H9 (cell line): ENCODE measurements around the gene OIT3. TPM values are rescaled to one million over a fixed set of nuclear protein-coding genes. Genes with fewer than 3 reads are reported as not detected.

Experiments
- DNase-seq: peaks from one replicate; pipeline ENCODE4 v3.0.0-alpha.2; 2017
- H2AFZ ChIP-seq: one replicate; pipeline ENCODE4 v1.6.1; 2013; ENCODE audit warnings: mild to moderate bottlenecking, low read length, control low read depth, moderate library complexity
- H2AK5ac ChIP-seq: 2 replicates; pipeline ENCODE4 v1.6.1; 2013; ENCODE audit warnings: low read length, control low read depth, mixed read lengths; ENCODE audit not compliant: insufficient read length
- H2BK120ac ChIP-seq: one replicate; pipeline ENCODE4 v1.6.1; 2013; ENCODE audit warnings: low read depth, mild to moderate bottlenecking, low read length, control low read depth, inconsistent platforms; ENCODE audit not compliant: poor library complexity, severe bottlenecking
- H2BK12ac ChIP-seq: 2 replicates; pipeline ENCODE4 v1.6.1; 2013; ENCODE audit warnings: low read length, control low read depth, mixed read lengths, low read depth; ENCODE audit not compliant: insufficient read length
- H2BK15ac ChIP-seq: 2 replicates; pipeline ENCODE4 v1.6.1; 2013; ENCODE audit warnings: low read depth, low read length, control low read depth
- H2BK20ac ChIP-seq: one replicate; pipeline ENCODE4 v1.6.1; 2013; ENCODE audit warnings: low read depth, mild to moderate bottlenecking, low read length, control low read depth, inconsistent platforms; ENCODE audit not compliant: poor library complexity, severe bottlenecking
- H2BK5ac ChIP-seq: 2 replicates; pipeline ENCODE4 v1.6.1; 2013; ENCODE audit warnings: low read length, control low read depth, mixed read lengths; ENCODE audit not compliant: insufficient read length
- H3K14ac ChIP-seq: 2 replicates; pipeline ENCODE4 v1.6.1; 2013; ENCODE audit warnings: low read length, control low read depth; ENCODE audit not compliant: insufficient read depth
- H3K18ac ChIP-seq: 2 replicates; pipeline ENCODE4 v1.6.1; 2013; ENCODE audit warnings: low read depth, mild to moderate bottlenecking, mixed read lengths, low read length, control low read depth; ENCODE audit not compliant: insufficient read length
- H3K23ac ChIP-seq: 2 replicates; pipeline ENCODE4 v1.6.1; 2013; ENCODE audit warnings: low read length, control low read depth, mixed read lengths, low read depth; ENCODE audit not compliant: insufficient read length
- H3K23me2 ChIP-seq: 2 replicates; pipeline ENCODE4 v1.6.1; 2013; ENCODE audit warnings: low read depth, mild to moderate bottlenecking, mixed read lengths, low read length, control low read depth; ENCODE audit not compliant: insufficient read length, poor library complexity, severe bottlenecking
- H3K27ac ChIP-seq: 2 replicates; pipeline ENCODE4 v1.5.1; 2013; ENCODE audit warnings: low read length, control low read depth, mixed read lengths, low read depth; ENCODE audit not compliant: insufficient read length
- H3K27me3 ChIP-seq: 2 replicates; pipeline ENCODE4 v1.6.1; 2013; ENCODE audit warnings: low read length, control low read depth, inconsistent platforms; ENCODE audit not compliant: insufficient read depth
- H3K4ac ChIP-seq: 2 replicates; pipeline ENCODE4 v1.6.1; 2013; ENCODE audit warnings: low read depth, mild to moderate bottlenecking, control low read depth, inconsistent platforms, low read length, moderate library complexity
- H3K4me1 ChIP-seq: 2 replicates; pipeline ENCODE4 v1.6.1; 2013; ENCODE audit warnings: low read length, control low read depth, inconsistent platforms; ENCODE audit not compliant: insufficient read depth
- H3K4me2 ChIP-seq: 2 replicates; pipeline ENCODE4 v1.6.1; 2013; ENCODE audit warnings: low read length, control low read depth, mixed read lengths; ENCODE audit not compliant: insufficient read length, insufficient read depth
- H3K56ac ChIP-seq: 2 replicates; pipeline ENCODE4 v1.6.1; 2013; ENCODE audit warnings: low read depth, mild to moderate bottlenecking, mixed read lengths, low read length, control low read depth; ENCODE audit not compliant: insufficient read length
- H3K79me1 ChIP-seq: 2 replicates; pipeline ENCODE4 v1.6.1; 2013; ENCODE audit warnings: low read depth, mild to moderate bottlenecking, moderate library complexity, low read length, control low read depth, inconsistent platforms; ENCODE audit not compliant: insufficient read depth, poor library complexity, severe bottlenecking
- H3K79me2 ChIP-seq: 2 replicates; pipeline ENCODE4 v1.6.1; 2013; ENCODE audit warnings: low read length, control low read depth, inconsistent platforms; ENCODE audit not compliant: insufficient read depth
- H3K9ac ChIP-seq: 2 replicates; pipeline ENCODE4 v1.6.1; 2013; ENCODE audit warnings: low read length, control low read depth, mixed read lengths; ENCODE audit not compliant: insufficient read length; ENCODE audit errors: extremely low read depth
- H3K9me3 ChIP-seq: one replicate; pipeline ENCODE4 v1.6.1; 2013; ENCODE audit warnings: low read depth, low read length, inconsistent platforms; ENCODE audit not compliant: control insufficient read depth
- H3T11ph ChIP-seq: one replicate; pipeline ENCODE4 v1.6.1; 2013; ENCODE audit warnings: mild to moderate bottlenecking, low read length, control low read depth, inconsistent platforms
- H4K20me1 ChIP-seq: one replicate; pipeline ENCODE4 v1.6.1; 2013; ENCODE audit not compliant: control insufficient read depth, insufficient read length, insufficient read depth
- H4K5ac ChIP-seq: 2 replicates; pipeline ENCODE4 v1.6.1; 2013; ENCODE audit warnings: low read depth, mild to moderate bottlenecking, mixed read lengths, low read length, control low read depth; ENCODE audit not compliant: insufficient read length
- H4K8ac ChIP-seq: replicated peaks from 2 replicates; pipeline ENCODE4 v1.6.1; 2013; ENCODE audit warnings: low read length, control low read depth, mixed read lengths, low read depth; ENCODE audit not compliant: insufficient read length
- H4K91ac ChIP-seq: 2 replicates; pipeline ENCODE4 v1.6.1; 2013; ENCODE audit warnings: low read depth, mild to moderate bottlenecking, moderate library complexity, mixed read lengths, low read length, control low read depth; ENCODE audit not compliant: insufficient read length
- H3K27ac Mint-ChIP-seq, 3 experiments: 2 replicates in 2 of 3; 3 replicates in 1 of 3; pipeline ENCODE4 v1.8.0; 2020 to 2021; ENCODE audit warnings: mixed read lengths in 3 of 3, mild to moderate bottlenecking in 1 of 3, moderate library complexity in 1 of 3
- H3K27me3 Mint-ChIP-seq: 2 replicates; pipeline ENCODE4 v1.8.0; 2021; ENCODE audit warnings: low read depth, mild to moderate bottlenecking, moderate library complexity, mixed read lengths
- H3K36me3 Mint-ChIP-seq, 3 experiments: 2 replicates in 2 of 3; 3 replicates in 1 of 3; pipeline ENCODE4 v1.8.0; 2020 to 2021; ENCODE audit warnings: low read depth in 3 of 3, mixed read lengths in 3 of 3; ENCODE audit not compliant: insufficient read depth in 1 of 3
- H3K4me1 Mint-ChIP-seq, 2 experiments: 2 replicates each; pipeline ENCODE4 v1.8.0; 2020; ENCODE audit warnings: mixed read lengths in 2 of 2
- H3K4me3 Mint-ChIP-seq, 2 experiments: 2 replicates in 1 of 2; 3 replicates in 1 of 2; pipeline ENCODE4 v1.8.0; 2020 to 2021; ENCODE audit warnings: mild to moderate bottlenecking in 2 of 2, mixed read lengths in 2 of 2, moderate library complexity in 1 of 2
- H3K9me3 Mint-ChIP-seq, 2 experiments: 2 replicates in 1 of 2; 3 replicates in 1 of 2; pipeline ENCODE4 v1.8.0; 2020; ENCODE audit warnings: mild to moderate bottlenecking in 2 of 2, mixed read lengths in 2 of 2, moderate library complexity in 1 of 2
- CTCF ChIP-seq: fragments of 200-600 bp; sonication (generic); conservative IDR thresholded peaks from 3 replicates; pipeline ENCODE4 v1.8.0; 2021; ENCODE audit warnings: antibody characterized with exemption, mild to moderate bottlenecking
- WGBS: extraction: QIAGEN DNeasy Blood & Tissue Kit; methylation state at CpG from one replicate; pipeline ENCODE4 v1.1.7; 2013; ENCODE audit warnings: missing lambda C conversion rate, low lambda C conversion rate, mixed read lengths; ENCODE audit not compliant: insufficient read length; ENCODE audit errors: extremely low coverage; 5-methylcytosine and 5-hydroxymethylcytosine counted together
- total RNA-seq: library from RNA; stranded (reverse); gene quantifications from 2 replicates; pipeline ENCODE4 v1.2.1, GENCODE V29; 2021

The OIT3 gene
- total RNA-seq, 1 experiment from 2014 or later = not detected

GRCh38 chr10:72951760-72952159, 58.2 kb downstream of the OIT3 start:
- Histone ChIP-seq H3K79me2 (no peaks in the 10 kb centered on the region), H3K14ac (no peak overlapping the region), H3K56ac (no peak overlapping the region), H2BK20ac (no peak overlapping the region), H3K79me1 (no peaks in the 10 kb centered on the region), H3T11ph (no peak overlapping the region), H3K23ac (no peak overlapping the region), H3K23me2 (no peaks in the 10 kb centered on the region), H3K4me2 (no peak overlapping the region), H3K4me1 (no peaks in the 10 kb centered on the region; the same call in 1 of the 2 replicates), H2BK120ac (no peak overlapping the region), H3K9ac (no peak overlapping the region), H3K27ac (no peak overlapping the region), H3K9me3 (no peaks in the 10 kb centered on the region), H2BK15ac (no peak overlapping the region), H3K18ac (no peak overlapping the region), H2BK5ac (no peak overlapping the region), H3K4ac (no peak overlapping the region), H3K27me3 (no peaks in the 10 kb centered on the region; the same call in 1 of the 2 replicates), H2AK5ac (no peak overlapping the region), H2AFZ (no peak overlapping the region), H4K91ac (no peak overlapping the region), H4K5ac (no peak overlapping the region), H4K8ac (no peak overlapping the region), H4K20me1 (no peaks in the 10 kb centered on the region), H2BK12ac (no peak overlapping the region)
- peaks cover 31 to 43% of the 10 kb centered on the region in 2 experiments for H3K4me1 Mint-ChIP-seq
- H3K27me3 Mint-ChIP-seq = no peaks in the 10 kb centered on the region
- TF ChIP-seq CTCF = no peak
- no peaks in the 10 kb centered on the region for H3K9me3 Mint-ChIP-seq
- no peak overlapping the region for H3K27ac Mint-ChIP-seq
- H3K36me3 Mint-ChIP-seq = no peaks in the 10 kb centered on the region
- no CpG with 5 or more reads among the region's 3 CpGs for WGBS
- no peak for DNase-seq
- no peak overlapping the region for H3K4me3 Mint-ChIP-seq
